WTC11 (cell line): ENCODE measurements around the gene ABHD18.

Experiments used
- ATF3 ChIP-seq: sonication (generic); formaldehyde crosslinking; conservative IDR thresholded peaks from 2 replicates; pipeline ENCODE4 v1.8.1; 2022; ENCODE audit warnings: mild to moderate bottlenecking, missing genetic modification reagents
- CTCF ChIP-seq: fragments of 200-600 bp; IDR thresholded peaks from 2 replicates; pipeline ENCODE4 v1.8.0; 2022; ENCODE audit warnings: antibody characterized with exemption
- E2F1 ChIP-seq: sonication (generic); formaldehyde crosslinking; IDR thresholded peaks from 2 replicates; pipeline ENCODE4 v1.8.0; 2022; ENCODE audit warnings: mild to moderate bottlenecking, missing genetic modification reagents
- E2F4 ChIP-seq: sonication (generic); formaldehyde crosslinking; IDR thresholded peaks from 2 replicates; pipeline ENCODE4 v1.8.1; 2022; ENCODE audit warnings: low read depth, mild to moderate bottlenecking, moderate library complexity, missing genetic modification reagents, borderline replicate concordance
- ELF4 ChIP-seq: sonication (generic); formaldehyde crosslinking; IDR thresholded peaks from 2 replicates; pipeline ENCODE4 v1.8.1; 2022; ENCODE audit warnings: low read depth, mild to moderate bottlenecking, moderate library complexity, missing genetic modification reagents
- FOXP4 ChIP-seq: sonication (generic); formaldehyde crosslinking; IDR thresholded peaks from 2 replicates; pipeline ENCODE4 v1.8.0; 2022; ENCODE audit warnings: mild to moderate bottlenecking, missing genetic modification reagents
- MAX ChIP-seq: sonication (generic); formaldehyde crosslinking; IDR thresholded peaks from 2 replicates; pipeline ENCODE4 v1.8.0; 2022; ENCODE audit warnings: mild to moderate bottlenecking, missing genetic modification reagents
- NR2C2 ChIP-seq: sonication (generic); formaldehyde crosslinking; IDR thresholded peaks from 2 replicates; pipeline ENCODE4 v1.8.0; 2022; ENCODE audit warnings: mild to moderate bottlenecking, missing genetic modification reagents
- PRRX2 ChIP-seq: fragments of 250-450 bp; sonication (Bioruptor Pico); IDR thresholded peaks from 2 replicates; pipeline ENCODE4 v1.8.0; 2021; ENCODE audit warnings: mild to moderate bottlenecking
- TCF7 ChIP-seq: sonication (generic); formaldehyde crosslinking; IDR thresholded peaks from 2 replicates; pipeline ENCODE4 v1.8.0; 2022; ENCODE audit warnings: mild to moderate bottlenecking, low read depth, missing genetic modification reagents, moderate library complexity
- ZBTB43 ChIP-seq: sonication (generic); formaldehyde crosslinking; IDR thresholded peaks from 2 replicates; pipeline ENCODE4 v1.8.1; 2023; ENCODE audit warnings: mild to moderate bottlenecking, missing genetic modification reagents
- ZNF121 ChIP-seq: sonication (generic); formaldehyde crosslinking; IDR thresholded peaks from 2 replicates; pipeline ENCODE4 v1.8.0; 2023; ENCODE audit warnings: missing genetic modification reagents
- ZNF423 ChIP-seq: fragments of 250-450 bp; sonication (Bioruptor Pico); IDR thresholded peaks from 2 replicates; pipeline ENCODE4 v2.1.2; 2022; ENCODE audit warnings: mild to moderate bottlenecking, moderate library complexity
- ZSCAN18 ChIP-seq: fragments of 250-450 bp; sonication (Bioruptor Pico); IDR thresholded peaks from 2 replicates; pipeline ENCODE4 v2.1.2; 2022; ENCODE audit warnings: mild to moderate bottlenecking, moderate library complexity

- TF ChIP-seq CTCF (no peak), PRRX2 (no peak), MAX (CRISPR knock-in tag) (no peak), NR2C2 (no peak), TCF7 (CRISPR knock-in tag) (no peak), ZNF121 (CRISPR knock-in tag) (no peak), ZBTB43 (CRISPR knock-in tag) (no peak), ZNF423 (CRISPR knock-in tag) (no peak), E2F1 (CRISPR knock-in tag) (no peak), ELF4 (no peak), FOXP4 (no peak), E2F4 (CRISPR knock-in tag) (no peak), ATF3 (CRISPR knock-in tag) (no peak), ZSCAN18 (no peak)
Measured at GRCh38 chr4:128025319-128025718, 60.1 kb downstream of the ABHD18 start.
